IMR-90 (cell line): ENCODE results near the gene MID1. TPM values are rescaled to one million over a fixed set of nuclear protein-coding genes. Genes with fewer than 3 reads are reported as not detected.

Source experiments
- ATAC-seq: fragments of 200-7000 bp; cut with Tn5 transposase; 2 replicates; pipeline ENCODE4 v1.9.1; 2020; ENCODE audit warnings: low read depth, mild to moderate bottlenecking, moderate library complexity
- BruUV-seq: library from RNA; stranded (reverse); fragments of 400-500 nt; replicated peaks from 2 replicates; lab custom pipeline; 2021; lab: Mats Ljungman, UMichigan
- CTCF ChIA-PET: fragments of 300-600 bp; formaldehyde crosslinking; extraction: SDS; loops from one replicate; lab custom pipeline; 2021; ENCODE audit warnings: antibody characterized with exemption; lab: Yijun Ruan, JAX
- POLR2A ChIA-PET: fragments of 300-600 bp; sonication (Branson Sonifier 250); formaldehyde crosslinking; loops from one replicate; lab custom pipeline; 2022; ENCODE audit warnings: antibody characterized with exemption; ENCODE audit not compliant: unreplicated experiment; lab: Charles Lee
- DNase-seq: peaks from one replicate; pipeline ENCODE4 v3.0.0; 2013
- H2AFZ ChIP-seq: replicated peaks from 2 replicates; pipeline ENCODE3; 2013; ENCODE audit warnings: low read length, mild to moderate bottlenecking; ENCODE audit not compliant: poor library complexity
- H2AK5ac ChIP-seq: 2 replicates; pipeline ENCODE4 v1.6.1; 2013; ENCODE audit warnings: low read depth, low read length, inconsistent platforms
- H2AK9ac ChIP-seq: replicated peaks from 2 replicates; pipeline ENCODE3; 2013; ENCODE audit warnings: mild to moderate bottlenecking, low read depth, low read length, moderate library complexity; ENCODE audit not compliant: poor library complexity
- H2BK120ac ChIP-seq: 2 replicates; pipeline ENCODE4 v1.6.1; 2013; ENCODE audit warnings: low read depth, low read length, inconsistent platforms
- H2BK15ac ChIP-seq: 3 replicates; pipeline ENCODE4 v1.6.1; 2013; ENCODE audit warnings: low read depth, low read length, inconsistent platforms
- H2BK20ac ChIP-seq: 2 replicates; pipeline ENCODE4 v1.6.1; 2013; ENCODE audit warnings: low read depth, mild to moderate bottlenecking, inconsistent platforms, low read length, moderate library complexity
- H2BK5ac ChIP-seq: 2 replicates; pipeline ENCODE4 v1.6.1; 2013; ENCODE audit warnings: mild to moderate bottlenecking, low read depth, low read length, inconsistent platforms; ENCODE audit not compliant: poor library complexity, severe bottlenecking
- H3K14ac ChIP-seq: replicated peaks from 2 replicates; pipeline ENCODE4 v1.6.1; 2013; ENCODE audit warnings: low read depth, low read length, inconsistent platforms
- H3K18ac ChIP-seq: 2 replicates; pipeline ENCODE4 v1.6.1; 2013; ENCODE audit warnings: low read depth, low read length, control low read depth
- H3K23ac ChIP-seq: 2 replicates; pipeline ENCODE4 v1.6.1; 2013; ENCODE audit warnings: low read depth, low read length, inconsistent platforms
- H3K27ac ChIP-seq: 2 replicates; pipeline ENCODE4 v1.5.1; 2013; ENCODE audit warnings: mild to moderate bottlenecking, control low read depth, low read length; ENCODE audit not compliant: insufficient read depth
- H3K27me3 ChIP-seq: 2 replicates; pipeline ENCODE4 v1.6.1; 2013; ENCODE audit warnings: low read length; ENCODE audit not compliant: control insufficient read depth, insufficient read depth
- H3K36me3 ChIP-seq: 2 replicates; pipeline ENCODE4 v1.6.1; 2013; ENCODE audit warnings: low read length, mixed read lengths; ENCODE audit not compliant: control insufficient read depth, insufficient read depth
- H3K4ac ChIP-seq: 2 replicates; pipeline ENCODE4 v1.6.1; 2013; ENCODE audit warnings: low read depth, low read length, inconsistent platforms
- H3K4me1 ChIP-seq: 2 replicates; pipeline ENCODE4 v1.6.1; 2013; ENCODE audit warnings: low read length, mixed read lengths; ENCODE audit not compliant: control insufficient read depth, insufficient read depth
- H3K4me2 ChIP-seq: 2 replicates; pipeline ENCODE4 v1.6.1; 2013; ENCODE audit warnings: low read depth, mild to moderate bottlenecking, control low read depth, low read length, moderate library complexity
- H3K4me3 ChIP-seq: 2 replicates; pipeline ENCODE4 v1.5.1; 2013; ENCODE audit warnings: low read depth, mild to moderate bottlenecking, control low read depth, low read length, moderate library complexity; ENCODE audit not compliant: insufficient read depth
- H3K56ac ChIP-seq: 2 replicates; pipeline ENCODE4 v1.6.1; 2013; ENCODE audit warnings: low read length, inconsistent platforms; ENCODE audit not compliant: insufficient read depth; ENCODE audit errors: extremely low read depth
- H3K79me1 ChIP-seq, 2 experiments: 2 replicates each; pipeline ENCODE4 v1.6.1; 2013; ENCODE audit warnings: low read length in 2 of 2, inconsistent platforms in 1 of 2, low read depth in 1 of 2
- H3K9ac ChIP-seq: 2 replicates; pipeline ENCODE4 v1.6.1; 2013; ENCODE audit warnings: low read depth, low read length, control low read depth
- H3K9me1 ChIP-seq: 2 replicates; pipeline ENCODE4 v1.6.1; 2013; ENCODE audit warnings: low read length, inconsistent platforms; ENCODE audit not compliant: insufficient read depth
- H3K9me3 ChIP-seq: 2 replicates; pipeline ENCODE4 v1.6.1; 2013; ENCODE audit warnings: low read length; ENCODE audit not compliant: control insufficient read depth, insufficient read depth
- H4K20me1 ChIP-seq: 2 replicates; pipeline ENCODE4 v1.6.1; 2013; ENCODE audit warnings: low read length, inconsistent platforms; ENCODE audit not compliant: insufficient read depth
- H4K5ac ChIP-seq: 2 replicates; pipeline ENCODE4 v1.6.1; 2013; ENCODE audit warnings: mild to moderate bottlenecking, low read depth, low read length, control low read depth
- H4K8ac ChIP-seq, 2 experiments: 2 replicates each; pipeline ENCODE4 v1.6.1; 2013; ENCODE audit warnings: low read depth in 2 of 2, low read length in 2 of 2, control low read depth in 1 of 2, inconsistent platforms in 1 of 2
- H4K91ac ChIP-seq: 2 replicates; pipeline ENCODE4 v1.6.1; 2013; ENCODE audit warnings: low read depth, low read length, inconsistent platforms; ENCODE audit not compliant: insufficient read depth
- CHD1 ChIP-seq: IDR thresholded peaks from 2 replicates; pipeline ENCODE4 v1.6.1; 2012; ENCODE audit warnings: low read depth, low read length, improper control_type of control experiment
- FOS ChIP-seq: fragments of 150-350 bp; IDR thresholded peaks from 2 replicates; pipeline ENCODE4 v1.6.1; 2016; ENCODE audit warnings: low read depth, low read length
- MAFK ChIP-seq: IDR thresholded peaks from 2 replicates; pipeline ENCODE4 v1.6.1; 2012; ENCODE audit warnings: low read depth, low read length, improper control_type of control experiment
- MAZ ChIP-seq: IDR thresholded peaks from 2 replicates; pipeline ENCODE4 v1.6.1; 2012; ENCODE audit warnings: low read depth, mild to moderate bottlenecking, low read length, improper control_type of control experiment, moderate library complexity, borderline replicate concordance
- RFX5 ChIP-seq: IDR thresholded peaks from 2 replicates; pipeline ENCODE4 v1.8.0; 2012; ENCODE audit warnings: low read depth, mild to moderate bottlenecking, low read length, moderate library complexity
- WGBS, 2 experiments: methylation state at CpG; one replicate each; pipeline versions ENCODE4 v1.1.5 to v1.1.7; 2013; ENCODE audit warnings: missing lambda C conversion rate in 2 of 2; ENCODE audit not compliant: insufficient read length in 1 of 2; ENCODE audit errors: extremely low coverage in 2 of 2; 5-methylcytosine and 5-hydroxymethylcytosine counted together
- dilution Hi-C: fragments of 300-500 bp; cut with HindIII; formaldehyde crosslinking; loops from one replicate; pipeline ENCODE4 v1.14.3; 2018; ENCODE audit warnings: low sequenced_read_pairs; ENCODE audit not compliant: unreplicated experiment
- in situ Hi-C: fragments of 300-500 bp; cut with MboI; formaldehyde crosslinking; loops from 3 replicates; pipeline ENCODE4 v1.14.3; 2019; ENCODE audit warnings: low sequenced_read_pairs, inconsistent platforms, mixed read lengths
- intact Hi-C: fragments of 100-400 bp; cut with micrococcal nuclease; formaldehyde crosslinking; loops from 2 replicates; pipeline ENCODE4 v1.10.0; 2022
- polyA plus RNA-seq, 3 experiments: library from polyadenylated mRNA; depleted of rRNA; stranded (reverse); fragments of >200 nt; gene quantifications; 2 replicates each; pipeline ENCODE4 v1.2.3, GENCODE V29; 2012; ENCODE audit warnings: low replicate concordance in 1 of 3
- total RNA-seq: library from RNA; depleted of rRNA; stranded (reverse); fragments of >200 nt; gene quantifications from 2 replicates; pipeline ENCODE4 v1.2.3, GENCODE V29; 2012

MID1 gene
- total and polyA plus RNA-seq, 2 of the 4 experiments (the other 2 are of a cell fraction): 37.2 to 106 TPM

GRCh38 chrX:10665681-10666080 lies 45.3 kb upstream of the MID1 start:
- TF ChIP-seq FOS (no peak), MAZ (no peak), RFX5 (no peak), CHD1 (no peak), MAFK (peak; percentile 52; the same call in 1 of the 2 replicates)
- ChIA-PET CTCF (interaction anchor here (0.7 kb wide), 1 partner anchor 278 kb away, joined by 3 read pairs; no protein-coding TSS in a partner anchor), POLR2A (no interaction called here)
- Histone ChIP-seq H3K14ac (no peak overlapping the region), H2BK15ac (no peak overlapping the region), H3K79me1 (no peaks in the 10 kb centered on the region), H3K9me3 (no peaks in the 10 kb centered on the region), H3K9me1 (no peaks in the 10 kb centered on the region), H3K9ac (no peak overlapping the region), H3K23ac (no peak overlapping the region), H2AFZ (no peak overlapping the region), H3K56ac (no peak overlapping the region), H3K36me3 (no peaks in the 10 kb centered on the region), H3K4me1 (no peaks in the 10 kb centered on the region), H3K27ac (no peak overlapping the region), H4K8ac (no peak overlapping the region), H2BK5ac (no peak overlapping the region), H3K4ac (no peak overlapping the region), H3K18ac (no peak overlapping the region), H3K4me2 (no peak overlapping the region), H3K4me3 (no peak overlapping the region), H2BK120ac (no peak overlapping the region), H2AK5ac (no peak overlapping the region), H4K20me1 (no peaks in the 10 kb centered on the region), H4K5ac (no peak overlapping the region), H2BK20ac (no peak overlapping the region), H4K91ac (no peak overlapping the region), H3K27me3 (no peaks in the 10 kb centered on the region), H2AK9ac (no peak overlapping the region)
- DNase-seq (no peak), ATAC-seq (no peak)
- BruUV-seq: no TSS peak
- in situ Hi-C loops: no loop called here
- WGBS, 2 experiments: 57 to 100% methylated on average over 1 to 2 of the region's 7 CpGs
- intact Hi-C loops: no loop called here
- dilution Hi-C loops: no loop called here
